ENCODE data around the gene PPP1R14B. TPM values are rescaled to one million over a fixed set of nuclear protein-coding genes. Genes with fewer than 3 reads are reported as not detected.

PPP1R14B gene
- polyA plus RNA-seq, 3 donors, result 11.7 to 40.7 (median 34.2) TPM

DNA sequence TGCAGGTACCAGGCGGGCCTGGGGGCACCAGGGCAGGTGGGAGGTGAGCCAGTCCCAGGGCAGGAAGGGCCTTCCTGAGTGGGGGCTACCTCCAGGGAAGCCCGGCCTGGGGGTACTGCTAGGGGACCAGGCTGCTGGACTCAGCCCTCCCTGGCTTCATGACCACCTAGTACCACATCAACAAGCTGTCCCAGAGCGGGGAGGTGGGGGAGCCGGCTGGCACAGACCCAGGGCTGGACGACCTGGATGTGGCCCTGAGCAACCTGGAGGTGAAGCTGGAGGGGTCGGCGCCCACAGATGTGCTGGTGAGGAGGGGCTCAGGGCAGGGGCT, 27.4 kb downstream of the PPP1R14B start:
- peak in 1 of 3 donors; percentile 2 for DNase-seq
- Histone ChIP-seq H3K9me3 (replicated peaks in 1 of 2; ENCODE audit: control insufficient read depth in 1 of 2, insufficient read depth in 1 of 2, low read length in 2 of 2) (no peaks in the 10 kb centered on the region), H3K27me3 (ENCODE audit: control insufficient read depth in 2 of 2, insufficient read depth in 2 of 2, low read length in 2 of 2) (no peaks in the 10 kb centered on the region), H2AFZ (ENCODE audit: insufficient read depth, low read depth, low read length, poor library complexity, severe bottlenecking) (no peak overlapping the region), H3K79me2 (ENCODE audit: insufficient read depth, low read length) (peaks cover 38% of the 10 kb centered on the region), H3K4me1 (ENCODE audit: control insufficient read depth in 1 of 2, insufficient read depth in 2 of 2, low read length in 2 of 2) (peaks cover 0 to 4% of the 10 kb centered on the region in 2 donors), H3K4me2 (replicated peaks; ENCODE audit: extremely low read depth, low read length, poor library complexity, severe bottlenecking) (no peak overlapping the region), H4K20me1 (ENCODE audit: insufficient read depth, low read length) (peaks cover 90% of the 10 kb centered on the region), H3K9ac (ENCODE audit: insufficient read depth, low read length, poor library complexity, severe bottlenecking) (no peak overlapping the region), H3K4me3 (replicated peaks in 1 of 3; ENCODE audit: low read depth in 2 of 3, low read length in 3 of 3) (no peak overlapping the region), H3K36me3 (replicated peaks in 1 of 2; ENCODE audit: control insufficient read depth in 1 of 2, insufficient read depth in 2 of 2, low read length in 2 of 2) (peaks cover 84 to 92% of the 10 kb centered on the region in 2 donors), H3K27ac (ENCODE audit: low read depth in 1 of 2, low read length in 2 of 2) (peak overlapping the region in 1 of 2 donors; percentile 26)
- peak overlapping the region in 1 of 7 donors; percentile 46 for H3K27ac Mint-ChIP-seq
- TF ChIP-seq, protein P1, sequence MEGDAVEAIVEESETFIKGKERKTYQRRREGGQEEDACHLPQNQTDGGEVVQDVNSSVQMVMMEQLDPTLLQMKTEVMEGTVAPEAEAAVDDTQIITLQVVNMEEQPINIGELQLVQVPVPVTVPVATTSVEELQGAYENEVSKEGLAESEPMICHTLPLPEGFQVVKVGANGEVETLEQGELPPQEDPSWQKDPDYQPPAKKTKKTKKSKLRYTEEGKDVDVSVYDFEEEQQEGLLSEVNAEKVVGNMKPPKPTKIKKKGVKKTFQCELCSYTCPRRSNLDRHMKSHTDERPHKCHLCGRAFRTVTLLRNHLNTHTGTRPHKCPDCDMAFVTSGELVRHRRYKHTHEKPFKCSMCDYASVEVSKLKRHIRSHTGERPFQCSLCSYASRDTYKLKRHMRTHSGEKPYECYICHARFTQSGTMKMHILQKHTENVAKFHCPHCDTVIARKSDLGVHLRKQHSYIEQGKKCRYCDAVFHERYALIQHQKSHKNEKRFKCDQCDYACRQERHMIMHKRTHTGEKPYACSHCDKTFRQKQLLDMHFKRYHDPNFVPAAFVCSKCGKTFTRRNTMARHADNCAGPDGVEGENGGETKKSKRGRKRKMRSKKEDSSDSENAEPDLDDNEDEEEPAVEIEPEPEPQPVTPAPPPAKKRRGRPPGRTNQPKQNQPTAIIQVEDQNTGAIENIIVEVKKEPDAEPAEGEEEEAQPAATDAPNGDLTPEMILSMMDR (IDR thresholded peaks at IDR 0.05), result no peak
- peaks cover 9% of the 10 kb centered on the region for H3K4me1 Mint-ChIP-seq
- no peaks in the 10 kb centered on the region for H3K27me3 Mint-ChIP-seq (ENCODE audit: low read depth in 3 of 3)
- intact Hi-C loops (cut with micrococcal nuclease), result no loop called here
- H3K9me3 Mint-ChIP-seq, result peaks cover 0 to 2% (median 0%) of the 10 kb centered on the region in 7 donors
- no peak overlapping the region for H3K4me3 Mint-ChIP-seq
- WGBS (ENCODE audit: insufficient coverage), result 94% methylated on average over 5 of the region's 7 CpGs
- peaks cover 76 to 91% of the 10 kb centered on the region in 2 donors for H3K36me3 Mint-ChIP-seq

DNA sequence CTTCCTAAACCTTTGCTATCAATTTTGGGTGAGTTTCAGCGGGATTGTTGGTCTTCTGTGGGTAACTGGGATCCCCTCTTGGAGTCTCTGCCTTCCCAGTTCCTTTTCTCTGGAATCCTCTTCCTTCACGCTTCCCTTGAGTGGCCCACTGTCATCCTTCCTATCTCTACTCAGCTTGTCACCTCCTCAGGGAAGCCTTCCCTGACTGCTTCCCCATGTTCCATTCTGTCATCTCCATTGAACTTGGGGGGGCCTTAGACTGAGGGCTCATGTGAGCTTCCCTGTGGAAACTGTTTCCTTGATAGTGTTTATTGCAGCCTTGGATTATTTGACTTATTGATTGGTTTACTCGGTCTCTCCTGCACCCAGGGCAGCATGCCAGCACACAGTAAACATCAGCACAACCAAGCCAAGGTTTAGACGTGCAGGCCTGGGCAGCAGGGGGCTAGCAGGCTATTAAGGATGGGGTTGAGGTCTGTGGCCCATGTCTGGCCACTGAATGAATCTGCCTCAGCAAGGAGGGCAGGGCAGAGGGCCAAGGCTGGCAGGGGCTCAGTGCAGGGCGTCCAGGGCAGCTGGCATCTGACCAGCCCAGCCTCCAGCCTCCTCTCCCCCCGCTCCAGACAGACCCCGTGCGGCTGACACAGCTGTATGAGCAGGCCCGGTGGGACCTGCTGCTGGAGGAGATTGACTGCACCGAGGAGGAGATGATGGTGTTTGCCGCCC, 28.0 kb downstream of the PPP1R14B start:
- no peaks in the 10 kb centered on the region for H3K27me3 Mint-ChIP-seq (ENCODE audit: low read depth in 3 of 3)
- no peak overlapping the region for H3K4me3 Mint-ChIP-seq
- H3K27me3 ChIP-seq (ENCODE audit: control insufficient read depth in 2 of 2, insufficient read depth in 2 of 2, low read length in 2 of 2), result no peaks in the 10 kb centered on the region
- H3K36me3 ChIP-seq (replicated peaks in 1 of 2; ENCODE audit: control insufficient read depth in 1 of 2, insufficient read depth in 2 of 2, low read length in 2 of 2), result peaks cover 81 to 92% of the 10 kb centered on the region in 2 donors
- H3K9ac ChIP-seq (ENCODE audit: insufficient read depth, low read length, poor library complexity, severe bottlenecking), result no peak overlapping the region
- peaks cover 3% of the 10 kb centered on the region for H3K4me1 Mint-ChIP-seq
- intact Hi-C loops (cut with micrococcal nuclease), result no loop called here
- no peak overlapping the region for H3K4me3 ChIP-seq (replicated peaks in 1 of 3; ENCODE audit: low read depth in 2 of 3, low read length in 3 of 3)
- DNase-seq, result no peak
- TF ChIP-seq, protein P1 (IDR thresholded peaks at IDR 0.05), result no peak
- peaks cover 90% of the 10 kb centered on the region for H4K20me1 ChIP-seq (ENCODE audit: insufficient read depth, low read length)
- H3K79me2 ChIP-seq (ENCODE audit: insufficient read depth, low read length), result peaks cover 42% of the 10 kb centered on the region
- peaks cover 0 to 2% (median 0%) of the 10 kb centered on the region in 7 donors for H3K9me3 Mint-ChIP-seq
- no peak overlapping the region for H3K4me2 ChIP-seq (replicated peaks; ENCODE audit: extremely low read depth, low read length, poor library complexity, severe bottlenecking)
- no peak overlapping the region for H2AFZ ChIP-seq (ENCODE audit: insufficient read depth, low read depth, low read length, poor library complexity, severe bottlenecking)
- WGBS (ENCODE audit: insufficient coverage), result 97% methylated on average over 7 of the region's 11 CpGs
- peak overlapping the region in 3 of 7 donors; percentile 31 to 60 (median 59) for H3K27ac Mint-ChIP-seq
- H3K4me1 ChIP-seq (ENCODE audit: control insufficient read depth in 1 of 2, insufficient read depth in 2 of 2, low read length in 2 of 2), result no peaks in the 10 kb centered on the region
- H3K27ac ChIP-seq (ENCODE audit: low read depth in 1 of 2, low read length in 2 of 2), result peak overlapping the region in 1 of 2 donors; percentile 26
- peaks cover 80 to 92% of the 10 kb centered on the region in 2 donors for H3K36me3 Mint-ChIP-seq
- no peaks in the 10 kb centered on the region for H3K9me3 ChIP-seq (replicated peaks in 1 of 2; ENCODE audit: control insufficient read depth in 1 of 2, insufficient read depth in 1 of 2, low read length in 2 of 2)
